PC-9 (cell line): ENCODE measurements around the gene SH3PXD2A. TPM values are rescaled to one million over a fixed set of nuclear protein-coding genes. Genes with fewer than 3 reads are reported as not detected.

Experiments used
- BruUV-seq: library from RNA; stranded (reverse); fragments of 400-500 nt; replicated peaks from 2 replicates; lab custom pipeline; 2021; lab: Mats Ljungman, UMichigan
- CTCF ChIA-PET: fragments of 300-600 bp; sonication (Branson Sonifier 250); formaldehyde crosslinking; loops from one replicate; lab custom pipeline; 2022; ENCODE audit warnings: antibody characterized with exemption; lab: Charles Lee
- POLR2A ChIA-PET: fragments of 300-600 bp; sonication (Branson Sonifier 250); formaldehyde crosslinking; loops from one replicate; lab custom pipeline; 2022; ENCODE audit warnings: antibody characterized with exemption; ENCODE audit not compliant: unreplicated experiment; lab: Charles Lee
- DNase-seq, 2 experiments: peaks; one replicate each; pipeline versions ENCODE4 v3.0.0 to v3.0.0-alpha.2; 2015 to 2022; ENCODE audit warnings: mixed read lengths in 1 of 2
- H2AFZ ChIP-seq: fragments of 200-600 bp; sonication (generic); 2 replicates; pipeline ENCODE4 v1.8.1; 2017; ENCODE audit warnings: antibody characterized with exemption
- H3F3A ChIP-seq: fragments of 200-600 bp; sonication (generic); 2 replicates; pipeline ENCODE4 v1.8.1; 2017; ENCODE audit warnings: antibody characterized with exemption, mild to moderate bottlenecking, low read depth; ENCODE audit not compliant: insufficient read depth
- H3K27ac ChIP-seq: fragments of 200-600 bp; sonication (generic); 2 replicates; pipeline ENCODE4 v1.6.1; 2016; ENCODE audit warnings: mixed run types
- H3K27me3 ChIP-seq: fragments of 200-600 bp; sonication (generic); 2 replicates; pipeline ENCODE4 v1.6.1; 2016; ENCODE audit warnings: low read depth, mixed run types; ENCODE audit not compliant: insufficient read depth
- H3K36me3 ChIP-seq: fragments of 200-600 bp; sonication (generic); 2 replicates; pipeline ENCODE4 v1.6.1; 2016; ENCODE audit warnings: low read depth, mixed run types
- H3K4me1 ChIP-seq: fragments of 200-600 bp; sonication (generic); replicated peaks from 2 replicates; pipeline ENCODE4 v1.6.1; 2016; ENCODE audit warnings: mixed run types; ENCODE audit not compliant: insufficient read depth
- H3K4me2 ChIP-seq: fragments of 200-600 bp; sonication (generic); 2 replicates; pipeline ENCODE4 v1.6.1; 2017; ENCODE audit warnings: mixed run types
- H3K4me3 ChIP-seq: fragments of 200-600 bp; sonication (generic); 2 replicates; pipeline ENCODE4 v1.6.1; 2016; ENCODE audit warnings: mixed run types
- H3K79me2 ChIP-seq: fragments of 200-600 bp; sonication (generic); 2 replicates; pipeline ENCODE4 v1.6.1; 2017; ENCODE audit warnings: low read depth, mixed run types
- H3K9me2 ChIP-seq: fragments of 200-600 bp; sonication (generic); 2 replicates; pipeline ENCODE4 v1.8.1; 2017; ENCODE audit warnings: mild to moderate bottlenecking; ENCODE audit not compliant: insufficient read depth
- H3K9me3 ChIP-seq: fragments of 200-600 bp; sonication (generic); 2 replicates; pipeline ENCODE4 v1.8.1; 2016; ENCODE audit warnings: low read depth; ENCODE audit not compliant: insufficient read depth
- H4K20me1 ChIP-seq: fragments of 200-600 bp; sonication (generic); 2 replicates; pipeline ENCODE4 v1.8.1; 2017; ENCODE audit not compliant: insufficient read depth
- CTCF ChIP-seq: fragments of 200-600 bp; sonication (generic); conservative IDR thresholded peaks from 2 replicates; pipeline ENCODE4 v1.6.1; 2017; ENCODE audit warnings: mixed run types, antibody characterized with exemption, mild to moderate bottlenecking, moderate library complexity
- EZH2 ChIP-seq: fragments of 200-600 bp; sonication (generic); IDR thresholded peaks from 2 replicates; pipeline ENCODE4 v1.8.0; 2017; ENCODE audit warnings: antibody characterized with exemption, low read depth
- intact Hi-C: fragments of 100-400 bp; cut with micrococcal nuclease; formaldehyde crosslinking; loops from one replicate; pipeline ENCODE4 v1.10.0; 2022; ENCODE audit not compliant: unreplicated experiment
- total RNA-seq: library from RNA; stranded (reverse); gene quantifications from 2 replicates; pipeline ENCODE4 v1.2.3, GENCODE V29; 2021

SH3PXD2A gene
- total RNA-seq, 1 experiment from 2014 or later, result 12.5 TPM

DNA sequence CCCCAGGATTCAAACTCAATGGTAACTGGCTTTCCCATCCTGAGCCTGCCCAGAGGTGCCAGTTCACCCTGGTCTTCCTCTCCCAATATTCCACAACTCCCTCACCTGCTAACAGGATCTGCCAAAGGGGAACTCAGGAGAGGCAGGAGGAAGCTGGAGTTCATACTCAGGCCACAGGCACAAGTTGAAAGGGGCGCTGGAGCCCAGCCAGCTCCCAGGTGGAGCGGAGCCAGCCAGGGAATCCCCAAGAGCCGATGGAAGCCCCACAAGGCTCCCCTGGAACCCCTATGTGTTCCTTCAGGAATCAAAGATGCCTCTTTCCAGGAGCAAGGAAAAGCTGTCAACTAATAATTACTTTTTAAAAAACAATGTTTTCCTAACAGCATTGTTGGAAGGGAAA lies 63.5 kb downstream of the SH3PXD2A start:
- Histone ChIP-seq H3K79me2 (no peaks in the 10 kb centered on the region), H3K27me3 (no peaks in the 10 kb centered on the region), H3K36me3 (no peaks in the 10 kb centered on the region), H3K27ac (no peak overlapping the region), H3K9me3 (no peaks in the 10 kb centered on the region), H2AFZ (no peak overlapping the region), H3K9me2 (no peaks in the 10 kb centered on the region), H3K4me1 (peaks cover 39% of the 10 kb centered on the region), H4K20me1 (no peaks in the 10 kb centered on the region), H3F3A (peaks cover 6% of the 10 kb centered on the region), H3K4me3 (no peak overlapping the region), H3K4me2 (no peak overlapping the region)
- intact Hi-C loops, result no loop called here
- TF ChIP-seq CTCF (no peak), EZH2 (no peak)
- no peak for DNase-seq
- ChIA-PET CTCF (interaction anchor here (0.7 kb wide), 1 partner anchor 22 kb away, joined by 7 read pairs; no protein-coding TSS in a partner anchor), POLR2A (interaction anchor here (0.6 kb wide), 1 partner anchor 43 kb away, joined by 15 read pairs; no protein-coding TSS in a partner anchor)
- no TSS peak for BruUV-seq

- Histone ChIP-seq H3K9me2 (no peaks in the 10 kb centered on the region), H3K4me2 (no peak overlapping the region), H3K79me2 (no peaks in the 10 kb centered on the region), H3K4me3 (no peak overlapping the region), H3K27me3 (no peaks in the 10 kb centered on the region), H3K9me3 (no peaks in the 10 kb centered on the region), H3K4me1 (peaks cover 39% of the 10 kb centered on the region), H3F3A (peaks cover 6% of the 10 kb centered on the region), H3K36me3 (no peaks in the 10 kb centered on the region), H4K20me1 (no peaks in the 10 kb centered on the region), H3K27ac (no peak overlapping the region), H2AFZ (no peak overlapping the region)
- CTCF ChIA-PET, result no interaction called here
- no peak for TF ChIP-seq CTCF
- TF ChIP-seq EZH2, result no peak
- POLR2A ChIA-PET, result no interaction called here
- BruUV-seq, result no TSS peak
- intact Hi-C loops, result no loop called here
- no peak for DNase-seq
Observed at GRCh38 chr10:103791291-103791690, 64.1 kb downstream of the SH3PXD2A start.

DNA sequence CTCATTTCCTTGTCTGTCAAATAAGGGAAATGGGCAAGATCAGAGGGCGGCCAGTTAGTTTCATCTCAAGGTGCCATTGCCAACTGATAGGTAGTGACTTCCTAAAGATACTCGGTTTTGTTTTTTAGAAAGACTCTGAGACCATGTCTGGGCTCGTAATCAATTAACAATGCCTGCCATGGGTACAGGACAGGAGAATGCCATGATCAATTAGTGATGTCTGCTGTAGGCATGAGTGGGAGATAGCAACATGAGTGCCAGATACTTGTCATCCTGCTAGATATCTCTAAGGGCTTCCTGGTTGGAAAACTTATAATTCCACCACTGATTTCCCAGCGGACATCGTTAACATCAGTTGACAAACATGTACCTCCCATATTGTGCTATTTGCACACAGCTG lies 64.8 kb downstream of the SH3PXD2A start:
- CTCF ChIA-PET, result no interaction called here
- H3K36me3 ChIP-seq, result no peaks in the 10 kb centered on the region
- H4K20me1 ChIP-seq, result no peaks in the 10 kb centered on the region
- POLR2A ChIA-PET, result no interaction called here
- no peaks in the 10 kb centered on the region for H3K27me3 ChIP-seq
- intact Hi-C loops, result no loop called here
- TF ChIP-seq CTCF (no peak), EZH2 (no peak)
- no peaks in the 10 kb centered on the region for H3K79me2 ChIP-seq
- peaks cover 6% of the 10 kb centered on the region for H3F3A ChIP-seq
- no peaks in the 10 kb centered on the region for H3K9me3 ChIP-seq
- H3K4me1 ChIP-seq, result peaks cover 39% of the 10 kb centered on the region
- no TSS peak for BruUV-seq
- no peaks in the 10 kb centered on the region for H3K9me2 ChIP-seq
- DNase-seq, result no peak
- H3K4me2 ChIP-seq, result no peak overlapping the region
- H2AFZ ChIP-seq, result no peak overlapping the region
- no peak overlapping the region for H3K27ac ChIP-seq
- H3K4me3 ChIP-seq, result no peak overlapping the region
